GM23338 (cell line): ENCODE results near the gene GRIN1. TPM values are rescaled to one million over a fixed set of nuclear protein-coding genes. Genes with fewer than 3 reads are reported as not detected.

Experiments
- ATAC-seq: fragments of 200-7000 bp; cut with Tn5 transposase; 3 replicates; pipeline ENCODE4 v1.9.1; 2020
- DNase-seq: peaks from one replicate; pipeline ENCODE4 v3.0.0-alpha.2; 2015; ENCODE audit warnings: low spot score
- H2AFZ ChIP-seq: fragments of 200-600 bp; sonication (generic); 2 replicates; pipeline ENCODE4 v1.8.0; 2016; ENCODE audit warnings: antibody characterized with exemption, mild to moderate bottlenecking, moderate library complexity
- H3F3A ChIP-seq: fragments of 200-600 bp; sonication (generic); replicated peaks from 2 replicates; pipeline ENCODE4 v1.8.0; 2017; ENCODE audit warnings: antibody characterized with exemption, mixed run types, low read depth
- H3K27ac ChIP-seq: fragments of 200-600 bp; sonication (generic); 2 replicates; pipeline ENCODE4 v1.6.1; 2016; ENCODE audit warnings: low read depth
- H3K27me3 ChIP-seq: fragments of 200-600 bp; sonication (generic); 2 replicates; pipeline ENCODE4 v1.8.0; 2016; ENCODE audit warnings: mild to moderate bottlenecking, mixed run types, moderate library complexity; ENCODE audit not compliant: insufficient read depth
- H3K36me3 ChIP-seq: fragments of 200-600 bp; sonication (generic); 2 replicates; pipeline ENCODE4 v1.8.0; 2016; ENCODE audit warnings: mild to moderate bottlenecking; ENCODE audit not compliant: insufficient read depth
- H3K4me1 ChIP-seq: fragments of 200-600 bp; sonication (generic); 2 replicates; pipeline ENCODE4 v1.8.0; 2016; ENCODE audit warnings: mild to moderate bottlenecking, moderate library complexity; ENCODE audit not compliant: insufficient read depth
- H3K4me2 ChIP-seq: fragments of 200-600 bp; sonication (generic); 2 replicates; pipeline ENCODE4 v1.7.1; 2017; ENCODE audit warnings: mixed run types
- H3K4me3 ChIP-seq: fragments of 200-600 bp; sonication (generic); 2 replicates; pipeline ENCODE4 v1.6.1; 2016; ENCODE audit warnings: mixed run types
- H3K79me2 ChIP-seq: fragments of 200-600 bp; sonication (generic); replicated peaks from 2 replicates; pipeline ENCODE4 v1.8.0; 2017; ENCODE audit warnings: mild to moderate bottlenecking; ENCODE audit not compliant: insufficient read depth
- H3K9me2 ChIP-seq: fragments of 200-600 bp; sonication (generic); 2 replicates; pipeline ENCODE4 v1.8.0; 2017; ENCODE audit not compliant: insufficient read depth
- H4K20me1 ChIP-seq: fragments of 200-600 bp; sonication (generic); replicated peaks from 2 replicates; pipeline ENCODE4 v1.8.0; 2017; ENCODE audit warnings: mild to moderate bottlenecking; ENCODE audit not compliant: insufficient read depth
- H3K27ac Mint-ChIP-seq: 2 replicates; pipeline ENCODE4 v1.8.0; 2020; ENCODE audit warnings: inconsistent platforms, mild to moderate bottlenecking, moderate library complexity, mixed read lengths
- H3K27me3 Mint-ChIP-seq: 3 replicates; pipeline ENCODE4 v1.8.0; 2022; ENCODE audit warnings: low read depth, mild to moderate bottlenecking, moderate library complexity, mixed read lengths, inconsistent platforms; ENCODE audit not compliant: insufficient read depth, poor library complexity
- H3K36me3 Mint-ChIP-seq: 3 replicates; pipeline ENCODE4 v1.8.0; 2021; ENCODE audit warnings: low read depth, mild to moderate bottlenecking, inconsistent platforms, moderate library complexity, mixed read lengths
- H3K4me1 Mint-ChIP-seq: 3 replicates; pipeline ENCODE4 v1.8.0; 2020; ENCODE audit warnings: mild to moderate bottlenecking, inconsistent platforms, mixed read lengths
- H3K4me3 Mint-ChIP-seq: 3 replicates; pipeline ENCODE4 v1.8.0; 2021; ENCODE audit warnings: moderate library complexity, mild to moderate bottlenecking, inconsistent platforms, mixed read lengths
- H3K9me3 Mint-ChIP-seq: 3 replicates; pipeline ENCODE4 v1.8.0; 2020; ENCODE audit warnings: moderate library complexity, mild to moderate bottlenecking, inconsistent platforms, mixed read lengths
- CREB1 ChIP-seq: fragments of 250-450 bp; sonication (Bioruptor Pico); IDR thresholded peaks from 2 replicates; pipeline ENCODE4 v1.5.0; 2020; ENCODE audit warnings: low read depth, mild to moderate bottlenecking, moderate library complexity
- CTCF ChIP-seq, 2 experiments: fragments of 200-600 bp in 1 of 2; sonication (generic) in 1 of 2; conservative IDR thresholded peaks; 2 replicates each; pipeline versions ENCODE4 v1.5.1 to v1.6.1; 2016 to 2017; ENCODE audit warnings: antibody characterized with exemption in 2 of 2, low read depth in 2 of 2, mild to moderate bottlenecking in 2 of 2, moderate library complexity in 1 of 2
- ETS1 ChIP-seq: IDR thresholded peaks from 2 replicates; pipeline ENCODE4 v1.6.1; 2016; ENCODE audit warnings: antibody characterized with exemption
- EZH2 ChIP-seq: fragments of 200-600 bp; sonication (generic); IDR thresholded peaks from one replicate; pipeline ENCODE4 v1.8.0; 2017; ENCODE audit warnings: antibody characterized with exemption, mild to moderate bottlenecking, low read depth; ENCODE audit not compliant: unreplicated experiment
- EZH2phosphoT487 ChIP-seq: fragments of 200-600 bp; sonication (generic); IDR thresholded peaks from one replicate; pipeline ENCODE4 v1.8.1; 2018; ENCODE audit warnings: antibody characterized with exemption; ENCODE audit not compliant: unreplicated experiment
- JUNB ChIP-seq: IDR thresholded peaks from one replicate; pipeline ENCODE4 v1.6.1; 2016; ENCODE audit warnings: antibody characterized with exemption; ENCODE audit not compliant: unreplicated experiment
- NANOG ChIP-seq: IDR thresholded peaks from 2 replicates; pipeline ENCODE4 v1.6.1; 2016; ENCODE audit warnings: antibody characterized with exemption, borderline replicate concordance
- POLR2AphosphoS5 ChIP-seq: IDR thresholded peaks from 2 replicates; pipeline ENCODE4 v1.6.1; 2016; ENCODE audit warnings: antibody characterized with exemption, low read depth
- REST ChIP-seq: IDR thresholded peaks from one replicate; pipeline ENCODE4 v1.6.1; 2018; ENCODE audit warnings: antibody characterized with exemption; ENCODE audit not compliant: unreplicated experiment
- STAT1 ChIP-seq: IDR thresholded peaks from one replicate; pipeline ENCODE4 v1.6.1; 2016; ENCODE audit warnings: antibody characterized with exemption; ENCODE audit not compliant: unreplicated experiment
- ZNF114 ChIP-seq: fragments of 250-450 bp; sonication (Bioruptor Pico); IDR thresholded peaks from 2 replicates; pipeline ENCODE4 v1.5.0; 2020; ENCODE audit warnings: mild to moderate bottlenecking, moderate library complexity
- ZNF331 ChIP-seq: fragments of 250-450 bp; sonication (Bioruptor Pico); IDR thresholded peaks from 2 replicates; pipeline ENCODE4 v1.5.0; 2020; ENCODE audit warnings: low read depth, mild to moderate bottlenecking, moderate library complexity
- ZNF462 ChIP-seq: fragments of 250-450 bp; sonication (Bioruptor Pico); IDR thresholded peaks from 2 replicates; pipeline ENCODE4 v1.5.0; 2020; ENCODE audit warnings: mild to moderate bottlenecking, moderate library complexity
- polyA plus RNA-seq: library from polyadenylated mRNA; unstranded; fragments of >200 nt; fragmentation: Nextera tagmentation; extraction: Ambion mirVana; gene quantifications from 2 replicates; pipeline ENCODE4 v1.2.1, GENCODE V29; 2016
- total RNA-seq: library from RNA; depleted of rRNA; stranded (reverse); fragments of >200 nt; shearing (Covaris generic); gene quantifications from 2 replicates; pipeline ENCODE4 v1.2.3, GENCODE V29; 2014

Gene GRIN1
- total and polyA plus RNA-seq, 2 experiments from 2014 or later: 2.7 to 5.5 TPM

- Mint-ChIP-seq H3K27ac (no peak overlapping the region), H3K4me3 (peak overlapping the region; percentile 69), H3K4me1 (no peaks in the 10 kb centered on the region; the same call in 2 of the 3 replicates), H3K9me3 (no peaks in the 10 kb centered on the region), H3K27me3 (peaks cover 87% of the 10 kb centered on the region), H3K36me3 (no peaks in the 10 kb centered on the region)
- H4K20me1 ChIP-seq: no peaks in the 10 kb centered on the region
- peaks cover 86% of the 10 kb centered on the region for H3K27me3 ChIP-seq
- TF ChIP-seq CTCF (conservative IDR thresholded peaks at IDR 0.05; ENCODE audit: low read depth in 2 of 2): no peak
- no peak for TF ChIP-seq EZH2phosphoT487
- TF ChIP-seq EZH2: no peak
- no peak for TF ChIP-seq REST
- TF ChIP-seq ZNF462 (CRISPR knock-in tag): no peak
- TF ChIP-seq ZNF114 (CRISPR knock-in tag): no peak
- no peak for TF ChIP-seq POLR2AphosphoS5
- TF ChIP-seq ETS1: no peak
- no peak for TF ChIP-seq NANOG
- TF ChIP-seq CREB1 (CRISPR knock-in tag): no peak
- TF ChIP-seq STAT1: no peak
- TF ChIP-seq JUNB: no peak
- no peak for TF ChIP-seq ZNF331 (CRISPR knock-in tag)
- peak overlapping the region; percentile 82 for H3K4me2 ChIP-seq
- no peaks in the 10 kb centered on the region; the same call in 1 of the 2 replicates for H3K4me1 ChIP-seq
- H3F3A ChIP-seq: no peaks in the 10 kb centered on the region
- no peak overlapping the region for H2AFZ ChIP-seq
- H3K79me2 ChIP-seq: no peaks in the 10 kb centered on the region
- peak; percentile 7 for ATAC-seq
- no peaks in the 10 kb centered on the region for H3K36me3 ChIP-seq
- no peak overlapping the region for H3K27ac ChIP-seq
- peak overlapping the region; percentile 62 for H3K4me3 ChIP-seq
- peak; percentile 73 for DNase-seq
- H3K9me2 ChIP-seq: no peaks in the 10 kb centered on the region
These were observed 24.4 kb downstream of the GRIN1 start for GRCh38 chr9:137163365-137163715.
